GM18517 (cell line): ENCODE measurements around the gene ACOD1.

Experiments
- ATAC-seq: cut with Tn5 transposase; IDR thresholded peaks from one replicate; pipeline ENCODE4 v1.9.1; 2021; ENCODE audit warnings: mild to moderate bottlenecking, moderate library complexity; ENCODE audit not compliant: unreplicated experiment

Gene ACOD1

DNA sequence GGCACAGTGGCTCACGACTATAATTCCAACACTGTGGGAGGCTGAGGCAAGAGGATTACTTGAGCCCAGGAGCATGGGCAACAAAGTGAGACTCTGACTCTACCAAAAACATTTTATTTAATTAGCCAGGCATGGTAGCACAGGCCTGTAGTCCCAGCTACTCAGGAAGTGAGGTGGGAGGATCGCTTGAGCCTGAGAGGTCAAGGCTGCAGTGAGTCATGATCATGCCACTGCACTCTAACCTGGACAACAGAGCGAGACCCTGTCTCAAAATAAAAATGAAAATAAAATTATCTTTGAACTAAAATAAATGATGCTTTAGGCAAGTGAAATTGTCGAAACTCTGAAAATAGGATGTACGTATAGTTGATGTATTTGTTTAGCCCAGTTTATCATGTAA lies 35.4 kb downstream of the ACOD1 start:
- ATAC-seq = no peak

DNA sequence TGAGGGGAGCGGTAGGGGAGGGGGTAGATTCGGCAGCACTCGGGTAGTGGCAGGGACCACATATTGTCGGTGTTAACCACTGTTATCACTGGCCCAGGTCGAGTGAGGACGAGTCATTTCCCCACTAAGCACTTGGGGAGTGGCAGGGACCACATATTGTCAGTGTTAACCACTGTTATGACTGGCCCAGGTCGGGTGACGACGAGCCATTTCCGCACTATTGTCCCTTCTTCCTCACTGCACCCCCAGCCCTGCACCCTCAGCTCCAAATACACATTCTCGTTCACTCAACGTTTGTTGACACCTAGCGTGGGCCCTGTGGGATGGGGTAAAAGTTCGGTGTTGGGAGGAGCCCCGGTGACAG lies 43.1 kb downstream of the ACOD1 start:
- peak; percentile 55 for ATAC-seq

DNA sequence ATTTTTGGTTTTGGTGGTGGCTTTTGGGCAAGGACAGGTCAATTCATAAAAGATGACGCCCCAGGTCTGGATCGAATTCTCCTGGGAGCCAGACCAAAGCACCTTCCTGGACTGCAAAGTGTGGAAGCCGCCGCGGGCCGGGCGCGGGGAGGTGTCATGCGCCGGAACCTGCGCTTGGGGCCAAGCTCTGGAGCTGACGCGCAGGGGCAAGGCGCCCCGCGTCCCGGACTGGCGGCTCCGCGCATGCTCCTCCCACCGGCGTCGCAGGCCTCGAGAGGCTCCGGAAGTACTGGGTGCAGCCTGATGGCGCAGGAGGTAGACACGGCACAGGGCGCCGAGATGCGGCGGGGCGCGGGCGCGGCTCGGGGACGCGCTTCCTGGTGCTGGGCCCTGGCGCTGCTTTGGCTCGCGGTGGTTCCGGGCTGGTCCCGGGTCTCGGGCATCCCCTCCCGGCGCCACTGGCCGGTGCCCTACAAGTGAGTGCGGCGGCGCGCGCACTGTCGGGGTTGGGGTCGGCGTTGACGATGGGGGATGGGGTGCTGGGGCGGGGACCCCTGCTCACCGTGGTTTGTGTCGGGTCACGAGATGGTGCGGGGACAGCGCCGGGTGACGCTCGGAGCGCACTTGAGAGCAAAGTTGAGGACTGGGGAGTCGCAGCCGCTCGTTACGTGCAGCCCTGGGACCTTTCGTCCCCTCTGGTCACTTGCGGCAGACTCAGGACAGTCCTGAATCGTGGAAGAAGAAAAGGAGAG lies 43.7 kb downstream of the ACOD1 start, which contains the start of gene CLN5:
Gene CLN5 (plus strand): TSS at position 286 of the 752 bp plus-strand sequence. CDS start 18 bp downstream, at position 304.
- ATAC-seq = peak; percentile 91

DNA sequence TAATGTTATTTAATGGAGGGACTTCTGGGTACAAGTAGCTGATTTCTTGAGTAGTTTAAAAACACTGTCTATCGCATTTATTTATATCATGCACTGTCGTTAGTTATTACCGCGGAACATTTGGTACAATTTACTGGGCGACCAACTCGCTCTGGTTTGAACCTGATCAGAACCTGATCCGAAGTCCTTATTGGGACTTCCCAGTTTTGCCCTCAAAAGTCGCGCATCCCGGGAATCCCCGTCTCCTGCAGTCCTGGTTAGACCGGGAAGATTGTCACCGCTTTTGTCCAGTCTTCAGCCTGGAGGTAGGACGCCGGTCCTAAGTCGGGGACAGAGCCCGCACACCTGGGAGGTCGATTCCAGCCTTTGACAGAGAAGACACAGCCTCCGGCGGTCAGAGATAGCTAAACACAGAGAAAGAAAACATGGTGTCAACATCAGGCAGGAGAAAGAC lies 44.3 kb downstream of the ACOD1 start:
- ATAC-seq = peak; percentile 15

DNA sequence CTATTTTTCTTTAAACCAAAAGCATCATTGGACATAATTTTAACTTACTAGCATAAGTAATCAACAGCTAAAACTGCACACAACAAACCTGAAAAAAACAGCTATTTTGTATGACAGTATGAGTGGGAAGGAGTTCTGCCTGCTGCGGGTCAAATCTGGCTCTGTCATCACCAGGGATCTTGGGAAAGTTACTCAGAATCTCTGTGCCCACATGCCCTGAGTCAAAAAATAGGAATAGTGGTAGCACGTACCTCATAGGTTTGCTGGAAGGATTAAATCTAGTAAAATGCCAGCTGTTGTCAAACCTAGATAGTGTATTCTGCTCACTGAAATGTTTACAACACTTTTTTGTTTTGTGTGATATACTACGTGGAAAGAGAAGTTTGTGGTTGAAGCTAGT lies 44.7 kb downstream of the ACOD1 start:
- ATAC-seq = no peak

DNA sequence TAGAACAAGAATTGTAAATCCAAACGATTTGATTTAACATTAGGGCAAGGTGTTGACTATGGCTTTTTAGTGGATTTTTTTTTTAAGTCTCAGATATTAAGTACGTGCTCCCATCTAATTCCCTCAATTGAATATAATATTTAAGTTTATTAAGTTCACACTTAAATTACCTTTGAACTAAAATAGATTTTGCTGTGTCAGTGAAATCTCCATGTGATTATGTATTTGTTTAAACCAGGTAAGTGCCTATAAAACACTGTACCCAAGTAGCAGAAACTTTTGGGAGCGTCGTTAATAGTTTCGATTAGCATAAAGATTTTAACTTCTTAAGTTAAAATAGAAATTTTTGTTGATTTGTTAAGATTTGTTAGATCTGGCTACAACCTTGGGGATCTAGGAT lies 45.2 kb downstream of the ACOD1 start:
- ATAC-seq = no peak

DNA sequence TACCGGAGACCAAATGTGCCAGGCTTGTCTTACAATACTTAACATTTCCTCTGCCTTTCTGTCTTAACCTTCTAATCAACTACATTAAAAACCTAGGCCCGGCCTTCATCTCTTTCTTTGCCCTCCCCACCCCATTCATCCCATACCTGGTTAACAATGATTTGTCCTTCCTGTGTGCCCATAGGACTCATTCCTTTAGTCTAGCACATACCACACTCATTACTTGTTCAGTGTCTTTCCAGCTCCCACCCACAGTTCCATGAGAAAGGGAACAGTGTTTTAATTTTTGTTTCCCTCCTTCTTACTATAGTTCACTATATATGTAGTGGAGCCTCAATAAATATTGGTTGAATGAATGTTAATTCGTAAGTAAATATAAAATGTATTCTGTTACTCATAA lies 46.0 kb downstream of the ACOD1 start:
- ATAC-seq = no peak

DNA sequence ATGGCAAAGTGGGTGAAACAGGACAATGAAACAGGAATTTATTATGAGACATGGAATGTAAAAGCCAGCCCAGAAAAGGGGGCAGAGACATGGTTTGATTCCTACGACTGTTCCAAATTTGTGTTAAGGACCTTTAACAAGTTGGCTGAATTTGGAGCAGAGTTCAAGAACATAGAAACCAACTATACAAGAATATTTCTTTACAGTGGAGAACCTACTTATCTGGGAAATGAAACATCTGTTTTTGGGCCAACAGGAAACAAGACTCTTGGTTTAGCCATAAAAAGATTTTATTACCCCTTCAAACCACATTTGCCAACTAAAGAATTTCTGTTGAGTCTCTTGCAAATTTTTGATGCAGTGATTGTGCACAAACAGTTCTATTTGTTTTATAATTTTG lies 52.2 kb downstream of the ACOD1 start:
- ATAC-seq = no peak

DNA sequence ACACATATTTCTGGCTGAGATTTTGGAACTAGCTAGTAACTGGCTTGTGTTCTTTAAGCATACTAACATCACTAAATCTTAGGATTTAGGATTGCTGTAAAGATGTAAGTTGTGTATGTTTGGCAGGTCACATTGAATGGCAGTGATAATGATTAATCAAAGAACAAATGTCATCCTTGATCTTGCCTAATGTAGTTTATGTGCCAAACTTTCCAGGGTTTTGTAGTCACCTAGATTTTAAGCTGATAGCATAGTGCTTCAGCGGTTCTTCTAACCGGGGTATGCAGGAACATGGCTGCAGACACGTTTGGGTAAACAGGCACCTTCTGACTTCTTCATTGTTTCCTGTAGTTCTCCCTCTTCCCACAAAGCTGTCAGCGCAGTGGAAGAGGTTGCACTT lies 53.2 kb downstream of the ACOD1 start:
- ATAC-seq = no peak

DNA sequence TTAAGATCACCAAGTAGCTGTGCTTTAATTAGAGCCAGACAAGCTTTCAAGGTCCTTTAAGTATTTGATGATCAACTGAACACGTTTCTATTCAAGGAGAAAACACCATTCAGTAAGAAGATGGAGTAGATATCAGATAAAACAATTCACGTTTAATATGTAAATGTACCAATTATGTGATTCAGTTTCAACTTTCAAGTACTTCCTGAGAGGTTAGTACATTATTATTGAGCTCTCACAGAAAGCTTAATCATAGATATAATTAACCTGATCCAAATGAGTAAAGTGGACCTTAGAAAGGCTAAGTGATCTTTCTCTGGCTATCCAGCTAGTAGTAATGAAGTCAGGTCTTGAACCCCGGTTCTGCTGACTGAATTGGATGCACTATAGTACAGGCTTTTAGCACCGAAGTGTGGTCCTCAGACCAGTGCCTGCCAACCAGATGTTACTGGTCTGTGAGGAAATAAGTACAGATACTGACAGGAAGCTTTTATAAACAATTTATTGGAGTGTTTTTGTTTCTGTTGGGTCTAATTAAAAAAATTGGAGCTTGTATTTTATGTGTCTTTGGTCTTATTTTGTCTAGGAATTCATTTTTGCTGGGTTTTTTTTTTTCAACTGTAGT lies 53.8 kb downstream of the ACOD1 start:
- no peak for ATAC-seq

DNA sequence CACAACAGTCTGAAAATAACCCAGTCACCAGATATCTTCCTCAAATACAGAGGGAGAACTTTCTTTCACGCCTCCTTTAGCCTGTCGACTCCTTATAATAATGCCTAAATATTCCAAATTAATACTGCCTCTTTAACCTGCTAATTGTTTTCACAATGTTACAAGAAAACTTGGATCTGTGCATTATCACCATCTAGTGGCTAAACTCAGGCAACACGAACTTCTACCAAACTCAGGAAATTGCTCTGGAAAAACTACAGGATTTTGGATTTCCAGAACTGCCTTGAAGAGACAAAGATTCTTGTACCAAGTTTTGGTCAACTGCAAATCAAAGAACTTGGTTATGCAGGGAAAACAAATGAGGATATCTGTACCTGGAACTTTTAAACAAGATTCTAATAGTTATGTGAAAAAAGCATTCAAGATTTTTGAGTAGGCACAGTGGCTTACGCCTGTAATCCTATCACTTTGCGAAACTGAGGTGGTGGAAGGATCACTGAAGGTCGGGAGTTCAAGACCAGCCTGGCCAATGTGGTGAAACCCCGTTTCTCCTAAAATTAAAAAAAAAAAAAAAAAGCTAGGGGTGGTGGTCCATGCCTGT lies 54.4 kb downstream of the ACOD1 start:
- no peak for ATAC-seq
